GM21367 (cell line): Measurements from ENCODE around the gene PIEZO2.
"Not testable (repeated sequence)": the region's sequence is repeated elsewhere in the genome, so short reads cannot be mapped to it uniquely, and the experiment has no call there.

Source experiments
- ATAC-seq: cut with Tn5 transposase; IDR thresholded peaks from one replicate; pipeline ENCODE4 v1.9.1; 2021; ENCODE audit not compliant: unreplicated experiment

PIEZO2 gene

GRCh38 chr18:10933648-10934047 lies 215.7 kb downstream of the PIEZO2 start:
- ATAC-seq: not testable (repeated sequence)

GRCh38 chr18:10930076-10930475 lies 219.3 kb downstream of the PIEZO2 start:
- no peak for ATAC-seq

GRCh38 chr18:10928772-10929373 lies 220.5 kb downstream of the PIEZO2 start:
- no peak for ATAC-seq

GRCh38 chr18:10928011-10928771 lies 221.2 kb downstream of the PIEZO2 start:
- peak; percentile 50 for ATAC-seq

- no peak for ATAC-seq
These were observed 221.9 kb downstream of the PIEZO2 start for GRCh38 chr18:10927286-10927992.

GRCh38 chr18:10926621-10927161 lies 222.7 kb downstream of the PIEZO2 start:
- ATAC-seq: peak; percentile 39

- no peak for ATAC-seq
These were observed 225.1 kb downstream of the PIEZO2 start for GRCh38 chr18:10924290-10924689.

GRCh38 chr18:10923551-10924070 lies 225.8 kb downstream of the PIEZO2 start:
- no peak for ATAC-seq

- ATAC-seq: no peak
These were observed 226.2 kb downstream of the PIEZO2 start for GRCh38 chr18:10923141-10923540.

- not testable (repeated sequence) for ATAC-seq
These were observed 226.7 kb downstream of the PIEZO2 start for GRCh38 chr18:10922712-10923111.

- not testable (repeated sequence) for ATAC-seq
These were observed 229.1 kb downstream of the PIEZO2 start for GRCh38 chr18:10920309-10920708.

- ATAC-seq: no peak
These were observed 229.5 kb downstream of the PIEZO2 start for GRCh38 chr18:10919851-10920250.

- no peak for ATAC-seq
These were observed 232.5 kb downstream of the PIEZO2 start for GRCh38 chr18:10916865-10917264.

- ATAC-seq: no peak
These were observed 233.0 kb downstream of the PIEZO2 start for GRCh38 chr18:10916387-10916786.

- not testable (repeated sequence) for ATAC-seq
These were observed 233.6 kb downstream of the PIEZO2 start for GRCh38 chr18:10915748-10916147.

- ATAC-seq: not testable (repeated sequence)
These were observed 234.8 kb downstream of the PIEZO2 start for GRCh38 chr18:10914610-10915009.

GRCh38 chr18:10913919-10914318 lies 235.4 kb downstream of the PIEZO2 start:
- no peak for ATAC-seq

GRCh38 chr18:10912790-10913545 lies 236.4 kb downstream of the PIEZO2 start:
- ATAC-seq: no peak

GRCh38 chr18:10909724-10910123 lies 239.6 kb downstream of the PIEZO2 start:
- ATAC-seq: no peak

- ATAC-seq: no peak
These were observed 240.6 kb downstream of the PIEZO2 start for GRCh38 chr18:10908760-10909159.

- no peak for ATAC-seq
These were observed 241.6 kb downstream of the PIEZO2 start for GRCh38 chr18:10907749-10908148.
